Mucosa of gallbladder (tissue), 1 donor: ENCODE measurements around the gene C19orf85. TPM values are rescaled to one million over a fixed set of nuclear protein-coding genes. Genes with fewer than 3 reads are reported as not detected.
A peak's percentile ranks its signal among the peaks of the same experiment; 100 is the strongest.

Experiments
- DNase-seq: peaks from one replicate; pipeline ENCODE4 v3.0.0-alpha.2; 2020; ENCODE audit warnings: low spot score
- total RNA-seq: library from RNA; stranded (reverse); gene quantifications from one replicate; pipeline ENCODE4 v1.2.1, GENCODE V29; 2021
- donor health status: DM: no; HTN: no; CAD: no.

Gene C19orf85
- total RNA-seq, 1 donor from 2014 or later, result not detected

DNA sequence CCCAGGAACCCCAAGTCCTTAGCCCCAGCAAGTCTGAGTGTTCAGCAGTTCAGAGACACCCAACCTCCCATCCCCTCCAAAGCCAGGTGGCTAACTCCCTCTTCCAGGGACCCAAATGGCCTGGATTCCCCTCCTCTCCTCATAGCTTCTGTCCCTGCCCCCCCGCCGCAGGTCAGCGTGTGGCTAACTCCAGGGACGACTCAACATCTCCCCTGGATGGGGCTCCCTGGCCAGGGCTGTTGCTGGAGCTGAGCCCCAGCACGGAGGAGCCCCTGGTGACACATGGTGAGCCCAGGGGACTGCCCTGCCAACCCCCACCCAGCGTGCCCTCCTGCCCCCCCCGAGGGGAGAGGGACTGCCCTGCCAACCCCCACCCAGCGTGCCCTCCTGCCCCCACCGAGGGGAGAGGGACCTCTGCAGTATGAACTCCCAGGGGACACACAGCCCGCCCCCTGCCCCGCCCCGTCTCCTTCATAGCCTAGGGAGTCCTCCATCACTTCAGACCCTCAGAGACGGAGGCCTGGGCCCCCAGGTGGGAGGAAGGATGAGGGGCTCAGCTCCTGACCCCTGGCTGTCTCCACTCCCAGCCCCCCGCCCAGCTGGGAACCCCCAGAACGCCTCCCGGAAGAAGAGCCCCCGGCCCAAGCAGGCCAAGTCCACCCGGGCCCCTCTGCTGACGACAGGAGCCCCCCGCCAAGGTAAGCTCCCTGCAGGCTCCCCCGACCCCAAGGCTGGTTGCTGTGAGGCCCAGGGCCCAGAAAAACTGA, 25.3 kb upstream of the C19orf85 start:
- no peak for DNase-seq

GRCh38 chr19:55488986-55489710, 24.6 kb upstream of the C19orf85 start:
- no peak for DNase-seq

GRCh38 chr19:55487924-55488687, 23.6 kb upstream of the C19orf85 start, which contains the start of gene SSC5D:
Gene SSC5D, plus strand, starts transcription at chr19:55488436. Its CDS starts 154 bp downstream, at chr19:55488590.
- no peak for DNase-seq

DNA sequence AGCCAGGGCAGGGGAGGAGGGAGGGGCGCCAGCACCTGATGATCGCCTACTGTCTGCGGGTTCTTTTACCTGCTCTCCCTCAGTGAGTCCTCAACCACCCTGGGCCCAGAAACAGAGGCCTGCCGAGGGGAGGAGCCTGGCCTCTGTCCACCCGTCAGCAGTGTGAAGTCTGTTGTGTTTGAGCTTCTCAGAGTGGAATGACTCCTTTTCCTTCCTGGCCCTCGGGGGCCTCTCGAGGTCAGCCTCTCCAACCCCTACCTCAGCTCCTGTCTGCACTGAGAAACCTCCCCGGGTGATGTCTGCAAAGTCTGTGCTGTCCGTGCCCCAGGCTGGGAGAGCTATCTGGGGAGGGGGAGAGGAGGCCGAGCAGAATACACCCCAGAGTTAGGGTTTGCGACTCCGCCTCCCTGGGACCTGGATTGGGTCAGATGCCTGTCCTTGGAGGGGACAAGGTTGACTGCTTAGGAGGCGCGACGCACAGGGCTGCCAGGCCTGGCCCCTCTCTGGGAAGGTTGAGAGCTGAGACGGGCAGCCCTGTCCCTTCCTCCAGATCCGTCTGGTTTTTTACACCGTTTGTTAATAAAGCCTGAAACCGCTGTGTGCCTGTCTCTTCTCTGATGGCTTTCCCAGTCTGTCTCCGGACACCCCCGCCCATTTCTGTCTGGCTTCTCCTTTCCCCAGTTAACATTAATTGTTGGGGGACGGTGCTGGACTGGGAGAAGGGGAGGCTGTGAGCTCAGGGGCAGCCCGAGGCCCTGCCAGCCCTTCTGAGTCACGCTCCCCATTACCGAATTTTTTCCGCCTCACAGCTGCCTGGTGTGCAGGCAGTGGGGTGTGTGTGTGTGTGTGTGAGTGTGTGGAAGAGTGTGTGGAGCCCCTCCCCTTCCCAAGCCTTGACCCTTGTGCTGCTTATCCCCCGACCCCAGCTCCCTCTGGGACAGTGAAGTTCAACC, 22.7 kb upstream of the C19orf85 start:
- peak; percentile 70 for DNase-seq

- no peak for DNase-seq
These were observed 21.8 kb upstream of the C19orf85 start for GRCh38 chr19:55486043-55486970.

DNA sequence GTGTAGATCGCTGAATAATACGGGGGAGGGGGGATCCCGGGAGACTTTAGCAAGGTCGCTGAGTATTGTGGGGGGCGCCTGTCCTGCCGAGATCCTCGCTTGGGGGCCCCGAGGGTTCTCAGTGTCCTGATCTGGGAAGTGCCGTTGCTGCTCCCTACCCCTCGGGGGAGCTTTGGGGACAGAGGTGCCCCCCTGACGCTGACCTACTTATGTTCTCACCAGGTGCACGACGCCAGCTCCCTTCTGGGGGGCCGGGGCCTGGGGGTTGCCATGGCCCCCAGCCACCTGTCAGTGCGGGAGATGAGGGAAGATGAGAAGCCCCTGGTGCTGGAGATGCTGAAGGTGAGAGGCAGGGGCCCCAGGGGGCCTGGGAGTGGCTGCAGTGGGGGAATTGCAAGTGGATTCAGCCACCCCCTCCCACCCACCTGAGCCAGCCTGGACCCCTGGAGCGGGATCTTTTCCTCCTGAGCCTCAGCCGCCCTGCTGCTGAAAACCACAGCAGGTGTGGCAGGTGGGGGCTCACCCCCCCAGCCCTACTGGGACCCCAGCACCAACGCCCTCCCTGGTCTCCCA, 21.0 kb upstream of the C19orf85 start:
- DNase-seq, result no peak

GRCh38 chr19:55484593-55485438, 20.3 kb upstream of the C19orf85 start, which contains the start of gene NAT14:
Gene NAT14, plus strand, starts transcription at chr19:55485188. Its CDS starts 521 bp downstream, at chr19:55485709.
- DNase-seq, result peak; percentile 38

DNA sequence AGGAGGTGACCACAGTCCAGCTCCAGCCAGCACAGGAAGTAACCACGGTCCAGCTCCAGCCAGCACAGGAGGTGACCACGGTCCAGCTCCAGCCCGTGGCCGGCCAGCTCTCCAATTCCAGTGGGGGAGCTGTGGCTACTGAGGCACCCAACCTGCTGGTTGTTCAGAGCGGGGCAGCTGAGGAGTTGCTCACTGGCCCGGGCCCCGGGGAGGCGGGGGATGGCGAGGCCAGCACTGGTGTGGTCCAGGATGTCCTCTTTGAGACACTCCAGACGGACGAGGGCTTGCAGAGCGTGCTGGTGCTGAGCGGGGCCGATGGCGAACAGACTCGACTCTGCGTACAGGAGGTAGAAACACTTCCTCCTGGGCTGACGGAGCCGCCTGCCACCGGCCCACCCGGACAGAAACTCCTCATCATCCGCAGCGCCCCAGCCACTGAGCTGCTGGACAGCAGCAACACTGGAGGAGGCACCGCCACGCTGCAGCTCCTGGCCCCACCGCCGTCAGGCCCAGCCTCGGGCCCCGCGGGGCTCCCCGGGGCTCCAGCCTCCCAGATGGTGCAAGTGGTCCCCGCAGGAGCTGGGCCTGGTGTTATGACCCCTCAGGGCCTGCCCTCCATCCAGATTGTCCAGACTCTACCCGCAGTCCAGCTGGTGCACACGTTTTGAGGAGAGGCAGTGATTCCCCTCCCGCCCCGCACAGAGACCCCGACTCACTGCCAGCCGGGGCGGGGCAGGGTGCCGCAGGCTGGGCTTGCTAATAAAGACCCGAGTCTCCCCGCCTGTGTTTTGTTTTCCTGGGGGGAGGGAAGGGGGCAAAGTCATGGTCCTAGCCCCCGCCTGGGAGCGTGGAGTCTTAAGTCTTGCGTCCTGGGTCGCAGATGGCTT, 19.4 kb upstream of the C19orf85 start:
- DNase-seq, result no peak

DNA sequence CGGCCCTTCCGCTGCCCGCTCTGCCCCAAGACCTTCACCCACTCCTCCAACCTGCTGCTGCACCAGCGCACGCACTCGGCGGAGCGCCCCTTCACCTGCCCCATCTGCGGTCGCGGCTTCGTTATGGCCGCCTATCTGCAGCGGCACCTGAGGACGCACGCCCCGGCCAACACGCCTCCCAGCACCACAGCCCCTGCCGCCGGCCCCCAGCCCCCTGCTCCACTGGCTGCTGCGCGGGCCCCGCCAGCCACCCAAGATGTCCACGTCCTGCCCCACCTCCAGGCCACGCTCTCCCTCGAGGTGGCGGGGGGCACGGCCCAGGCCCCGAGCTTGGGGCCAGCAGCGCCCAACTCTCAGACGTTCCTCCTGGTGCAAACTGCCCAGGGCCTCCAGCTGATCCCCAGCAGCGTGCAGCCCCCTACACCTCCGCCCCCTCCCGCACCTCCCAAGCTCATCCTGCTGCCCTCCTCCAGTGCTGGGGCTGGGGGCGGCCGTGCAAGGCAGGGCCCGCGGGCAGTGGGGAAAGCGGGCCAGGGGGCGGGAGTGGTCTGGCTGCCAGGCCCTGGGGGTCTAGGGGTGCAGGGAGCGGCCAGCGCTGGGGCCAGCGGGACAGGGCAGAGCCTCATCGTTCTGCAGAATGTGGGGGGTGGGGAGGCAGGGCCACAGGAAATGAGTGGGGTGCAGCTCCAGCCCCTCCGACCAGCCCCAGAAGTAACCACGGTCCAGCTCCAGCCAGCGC, 18.6 kb upstream of the C19orf85 start:
- DNase-seq, result no peak

DNA sequence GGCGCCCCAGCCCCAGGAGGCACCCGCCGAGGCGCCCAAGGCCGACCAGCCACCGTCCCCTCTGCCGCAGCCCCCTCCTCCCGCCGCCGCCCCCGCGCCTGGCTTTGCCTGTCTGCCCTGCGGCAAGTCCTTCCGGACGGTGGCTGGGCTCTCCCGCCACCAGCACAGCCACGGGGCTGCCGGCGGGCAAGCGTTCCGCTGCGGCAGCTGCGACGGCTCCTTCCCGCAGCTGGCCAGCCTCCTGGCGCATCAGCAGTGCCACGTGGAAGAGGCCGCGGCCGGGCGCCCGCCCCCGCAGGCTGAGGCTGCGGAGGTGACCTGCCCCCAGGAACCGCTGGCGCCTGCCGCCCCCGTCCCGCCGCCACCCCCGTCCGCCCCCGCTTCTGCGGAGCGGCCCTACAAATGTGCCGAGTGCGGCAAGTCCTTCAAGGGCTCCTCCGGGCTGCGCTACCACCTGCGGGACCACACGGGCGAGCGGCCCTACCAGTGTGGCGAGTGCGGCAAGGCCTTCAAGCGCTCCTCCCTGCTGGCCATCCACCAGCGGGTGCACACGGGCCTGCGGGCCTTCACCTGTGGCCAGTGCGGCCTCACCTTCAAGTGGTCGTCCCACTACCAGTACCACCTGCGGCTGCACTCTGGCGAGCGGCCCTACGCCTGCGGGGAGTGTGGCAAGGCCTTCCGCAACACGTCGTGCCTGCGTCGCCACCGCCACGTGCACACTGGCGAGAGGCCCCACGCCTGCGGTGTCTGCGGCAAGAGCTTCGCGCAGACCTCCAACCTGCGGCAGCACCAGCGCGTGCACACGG, 17.8 kb upstream of the C19orf85 start:
- DNase-seq, result no peak

DNA sequence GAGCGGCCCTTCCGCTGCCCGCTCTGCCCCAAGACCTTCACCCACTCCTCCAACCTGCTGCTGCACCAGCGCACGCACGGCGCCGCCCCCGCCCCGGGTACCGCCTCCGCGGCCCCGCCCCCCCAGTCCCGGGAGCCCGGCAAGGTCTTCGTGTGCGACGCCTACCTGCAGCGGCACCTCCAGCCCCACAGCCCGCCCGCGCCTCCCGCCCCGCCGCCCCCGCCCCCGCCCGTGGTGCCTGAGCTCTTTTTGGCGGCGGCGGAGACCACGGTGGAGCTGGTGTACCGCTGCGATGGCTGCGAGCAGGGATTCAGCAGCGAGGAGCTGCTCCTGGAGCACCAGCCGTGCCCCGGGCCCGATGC, 17.2 kb upstream of the C19orf85 start:
- DNase-seq, result no peak

- DNase-seq, result no peak
These were observed 16.7 kb upstream of the C19orf85 start for GRCh38 chr19:55481148-55481793.

GRCh38 chr19:55479451-55480230, 15.1 kb upstream of the C19orf85 start:
- DNase-seq, result no peak

- DNase-seq, result no peak
These were observed 14.5 kb upstream of the C19orf85 start for GRCh38 chr19:55479045-55479444.

DNA sequence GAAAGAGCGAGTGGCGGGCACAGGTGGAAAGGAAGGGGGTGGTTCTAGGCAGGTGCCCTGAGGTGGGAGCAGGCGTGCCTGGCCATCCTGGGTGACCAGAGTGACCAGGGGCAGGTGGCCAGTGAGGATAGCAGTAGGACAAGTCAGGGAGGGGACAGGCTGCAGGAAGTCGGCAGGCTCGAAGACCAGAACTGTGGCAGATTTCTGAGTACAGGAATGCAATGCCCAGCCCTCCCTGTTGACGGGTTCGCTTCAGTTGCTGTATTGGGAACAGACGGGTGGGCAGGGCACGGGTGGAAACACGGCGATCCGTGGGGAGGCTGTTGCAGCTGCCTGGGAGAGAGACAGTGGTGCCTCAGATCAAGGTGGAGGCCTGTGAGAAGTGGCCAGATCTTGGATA, 13.8 kb upstream of the C19orf85 start:
- no peak for DNase-seq
